ENCODE measurements around the gene DDOST. TPM values are rescaled to one million over a fixed set of nuclear protein-coding genes. Genes with fewer than 3 reads are reported as not detected.
A peak's percentile ranks its signal among the peaks of the same experiment; 100 is the strongest.
"Not testable (repeated sequence)": the region's sequence is repeated elsewhere in the genome, so short reads cannot be mapped to it uniquely, and the experiment has no call there.

DDOST gene
- total RNA-seq, 1 donor from 2014 or later, result 204 TPM

DNA sequence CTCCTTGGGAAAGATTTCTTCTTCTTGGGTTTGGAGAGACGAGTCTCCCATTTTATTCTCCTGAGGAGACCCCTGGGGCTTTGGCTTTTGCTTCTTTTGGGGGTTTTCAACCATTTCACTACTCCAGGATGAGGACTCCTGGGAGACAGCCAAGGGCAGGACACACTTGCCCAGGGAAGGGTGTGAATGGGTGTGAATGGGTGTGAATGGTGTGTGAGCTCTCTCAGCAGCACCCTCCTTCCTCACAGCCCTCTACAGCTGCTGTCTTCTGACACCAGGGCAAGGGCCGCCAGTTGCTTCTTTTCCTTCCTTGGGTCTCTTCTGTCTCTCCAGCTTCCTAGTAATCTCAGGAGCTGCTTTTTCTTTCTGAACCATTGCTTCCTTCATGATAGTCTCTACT is 32.5 kb upstream of the DDOST start:
- DNase-seq (ENCODE audit: low read depth), result peak; percentile 12

DNA sequence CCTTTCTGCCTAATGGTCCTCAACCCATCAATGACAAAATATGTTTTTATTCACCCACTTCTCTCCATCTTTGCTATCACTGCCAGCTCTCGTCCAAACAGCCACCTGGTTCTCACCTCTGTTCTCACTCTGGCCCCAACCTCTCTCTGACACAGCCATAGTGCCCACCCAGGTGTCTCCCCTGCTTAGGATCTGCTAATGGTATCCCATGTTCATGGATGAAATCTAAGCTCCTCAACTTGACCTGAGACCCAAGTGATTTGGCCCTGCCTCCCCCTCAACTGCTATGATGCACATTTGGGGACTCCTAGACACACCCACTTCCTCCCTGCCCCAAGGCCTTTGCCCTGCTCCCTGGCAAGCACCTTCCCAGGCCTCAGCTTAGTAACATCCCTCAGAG is 30.7 kb upstream of the DDOST start:
- no peak for DNase-seq (ENCODE audit: low read depth)

DNA sequence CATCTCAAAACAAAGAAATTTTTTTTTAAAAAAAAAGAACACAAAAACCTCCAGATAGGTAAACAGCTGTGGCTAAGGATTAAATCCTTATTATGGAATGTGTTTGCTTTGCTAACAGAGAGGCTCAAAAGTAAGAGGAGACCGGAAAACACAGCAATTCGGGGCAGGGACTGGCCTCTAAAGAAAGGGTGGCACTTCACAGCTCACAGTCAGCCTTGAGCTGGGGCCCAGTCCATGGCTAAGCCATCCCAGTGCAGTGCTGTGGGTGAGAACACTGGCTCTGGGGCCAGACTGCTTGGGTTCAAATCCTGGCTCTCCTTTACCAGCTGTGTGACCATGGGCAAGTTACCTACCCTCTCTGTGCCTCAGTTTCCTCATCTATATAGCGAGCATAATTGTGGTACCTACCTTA is 28.5 kb upstream of the DDOST start:
- no peak for DNase-seq (ENCODE audit: low read depth)

DNA sequence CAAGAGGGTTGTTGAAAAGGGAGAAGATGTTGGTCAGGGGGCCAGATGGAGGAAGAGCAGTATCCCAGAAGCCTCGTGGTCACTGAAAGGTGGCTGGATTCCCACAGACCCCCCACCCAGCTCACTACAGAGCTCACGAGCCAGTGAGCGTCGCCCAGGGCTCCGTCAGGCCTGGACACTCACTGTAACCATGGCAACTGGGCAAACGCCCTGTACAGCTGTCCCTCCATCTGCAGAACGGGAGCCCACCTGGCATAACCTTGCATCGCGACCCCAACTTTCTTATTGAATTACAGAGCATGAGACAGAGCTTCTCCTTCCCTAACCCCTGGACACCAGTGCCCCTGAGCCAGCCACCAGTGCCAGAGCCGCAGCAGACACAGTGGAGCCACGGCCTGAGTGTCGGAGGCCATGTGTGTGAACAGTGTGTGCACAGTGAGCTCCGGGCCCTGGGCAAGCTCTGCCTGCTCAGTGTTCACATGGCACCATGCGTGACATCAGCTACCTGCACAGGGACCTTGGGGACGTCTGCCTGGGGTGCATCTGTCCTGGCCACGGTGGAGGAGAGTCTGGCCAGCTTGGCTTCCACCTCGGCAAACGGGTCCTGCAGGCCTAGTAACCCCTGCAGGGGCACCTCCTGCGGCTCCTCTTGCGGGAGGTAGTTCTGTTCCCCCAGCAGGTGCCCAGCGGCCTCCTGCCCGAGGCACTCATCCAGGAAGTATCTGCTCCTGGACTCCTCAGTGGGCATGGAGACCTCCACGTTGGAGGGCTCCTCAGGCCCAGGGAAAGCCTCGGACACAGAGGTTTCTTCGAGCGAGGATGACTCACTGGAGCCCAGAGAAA is 25.9 kb upstream of the DDOST start:
- DNase-seq (ENCODE audit: low read depth), result no peak

DNA sequence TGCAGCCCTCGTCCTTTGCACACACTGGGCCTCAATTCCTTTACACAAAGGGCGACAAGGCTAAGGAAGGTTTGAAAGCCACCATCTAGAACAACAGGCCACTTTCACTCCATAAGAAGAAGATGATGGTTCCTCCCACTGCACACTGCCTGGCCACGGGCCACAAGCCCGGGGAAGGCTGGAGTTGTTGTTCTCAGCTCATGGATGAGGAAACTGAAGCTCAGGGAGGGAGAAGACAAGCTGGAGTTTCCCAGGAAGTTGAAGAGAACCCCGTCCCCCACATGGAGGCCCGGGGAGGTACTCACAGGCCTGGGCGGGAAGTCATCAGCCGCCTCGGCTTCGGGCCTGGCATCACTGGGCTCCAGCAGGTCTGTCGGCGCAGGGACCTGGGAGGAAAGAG is 24.6 kb upstream of the DDOST start:
- DNase-seq (ENCODE audit: low read depth), result no peak

DNA sequence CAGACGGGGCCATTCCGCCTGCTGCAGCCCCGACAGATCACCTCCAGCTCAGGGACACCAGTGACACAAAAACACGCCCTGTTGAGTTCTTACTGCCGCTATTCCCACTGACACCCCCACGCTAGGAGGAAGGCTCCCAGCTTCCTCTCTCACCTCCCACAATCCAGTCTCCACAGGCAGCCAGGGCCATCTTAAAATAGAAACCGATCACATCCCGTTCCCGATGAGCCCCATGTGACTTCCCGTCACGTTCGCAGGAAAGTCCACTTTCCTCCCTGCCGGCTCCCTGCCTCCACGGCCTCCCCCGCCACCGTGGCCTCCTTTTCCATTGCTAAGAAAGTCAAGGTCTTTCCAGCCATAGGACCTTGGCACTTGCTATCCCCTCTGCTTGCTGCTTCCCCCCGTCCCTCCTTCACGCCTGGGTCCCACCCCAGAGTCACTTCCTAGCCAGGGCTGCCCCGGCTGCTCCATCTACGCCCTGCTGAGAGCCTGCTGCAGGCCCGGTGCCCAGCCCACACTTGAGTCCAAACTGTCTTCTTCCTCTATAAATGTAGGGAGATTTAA is 24.0 kb upstream of the DDOST start:
- no peak for DNase-seq (ENCODE audit: low read depth)

DNA sequence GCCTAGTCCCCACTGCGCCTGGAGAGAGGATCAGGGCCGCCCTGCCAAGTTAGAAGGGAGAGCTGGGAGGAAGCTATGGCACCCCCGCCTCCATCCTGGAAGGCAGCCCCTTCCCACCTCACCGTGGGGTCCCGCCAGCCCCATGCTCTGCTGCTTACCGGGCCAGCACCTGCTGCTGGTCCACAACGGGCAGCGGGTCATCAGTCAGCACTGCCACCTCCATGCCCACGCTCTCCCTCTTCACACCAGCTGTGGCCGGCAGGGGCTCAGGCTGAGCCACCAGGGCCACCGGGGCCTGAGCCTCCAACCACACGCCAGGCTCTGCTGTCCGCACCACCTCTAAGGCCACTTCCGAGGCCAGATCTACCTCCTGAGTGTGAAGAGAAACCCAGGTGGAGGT is 23.5 kb upstream of the DDOST start:
- DNase-seq (ENCODE audit: low read depth), result no peak

DNA sequence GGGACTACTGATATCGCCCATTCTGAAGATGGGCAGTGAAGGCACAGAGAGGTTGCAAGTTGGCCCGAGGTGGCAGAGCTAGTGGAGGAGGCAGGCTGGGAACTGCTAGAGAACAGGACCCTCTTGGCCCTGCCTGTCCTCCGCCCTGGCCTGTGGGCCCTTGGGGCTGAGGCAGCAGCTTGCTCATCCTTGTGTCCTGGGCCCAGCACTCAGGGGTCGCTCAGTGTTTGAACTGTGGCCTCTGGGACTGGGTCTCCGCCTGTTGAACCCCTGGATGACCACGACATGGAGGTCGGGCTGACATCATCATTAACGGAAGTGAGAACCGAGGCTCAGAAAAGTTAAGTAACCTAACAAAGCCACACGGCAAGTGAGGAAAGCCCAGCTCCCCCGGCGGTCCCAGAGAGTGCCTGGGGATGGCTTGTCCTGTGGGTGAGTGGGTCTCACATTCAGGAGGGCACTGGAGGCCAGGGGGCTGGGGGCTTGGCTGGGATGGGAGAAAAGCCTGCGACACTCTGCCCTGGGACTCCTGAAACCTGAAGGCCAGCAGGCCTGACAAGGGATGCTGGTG is 23.0 kb upstream of the DDOST start:
- DNase-seq (ENCODE audit: low read depth), result no peak

DNA sequence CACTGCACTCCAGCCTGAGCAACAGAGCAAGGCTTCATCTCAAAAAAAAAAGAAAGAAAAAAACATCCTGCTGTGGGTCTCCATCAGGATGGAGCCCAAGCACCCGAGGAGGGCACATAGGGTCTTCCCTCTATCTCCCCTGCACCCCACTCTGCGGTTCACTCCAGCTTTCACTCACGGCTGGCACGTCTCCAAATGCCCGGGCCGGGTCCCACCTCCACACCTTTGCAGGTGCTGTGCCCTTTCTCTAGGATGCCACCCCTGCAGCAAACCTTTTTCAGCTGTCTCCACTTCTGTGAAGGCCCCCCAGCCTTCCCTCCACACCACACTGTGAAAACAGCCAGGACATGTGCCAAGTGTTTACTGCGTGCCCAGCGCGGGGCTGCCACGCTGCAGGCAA is 22.4 kb upstream of the DDOST start:
- no peak for DNase-seq (ENCODE audit: low read depth)

DNA sequence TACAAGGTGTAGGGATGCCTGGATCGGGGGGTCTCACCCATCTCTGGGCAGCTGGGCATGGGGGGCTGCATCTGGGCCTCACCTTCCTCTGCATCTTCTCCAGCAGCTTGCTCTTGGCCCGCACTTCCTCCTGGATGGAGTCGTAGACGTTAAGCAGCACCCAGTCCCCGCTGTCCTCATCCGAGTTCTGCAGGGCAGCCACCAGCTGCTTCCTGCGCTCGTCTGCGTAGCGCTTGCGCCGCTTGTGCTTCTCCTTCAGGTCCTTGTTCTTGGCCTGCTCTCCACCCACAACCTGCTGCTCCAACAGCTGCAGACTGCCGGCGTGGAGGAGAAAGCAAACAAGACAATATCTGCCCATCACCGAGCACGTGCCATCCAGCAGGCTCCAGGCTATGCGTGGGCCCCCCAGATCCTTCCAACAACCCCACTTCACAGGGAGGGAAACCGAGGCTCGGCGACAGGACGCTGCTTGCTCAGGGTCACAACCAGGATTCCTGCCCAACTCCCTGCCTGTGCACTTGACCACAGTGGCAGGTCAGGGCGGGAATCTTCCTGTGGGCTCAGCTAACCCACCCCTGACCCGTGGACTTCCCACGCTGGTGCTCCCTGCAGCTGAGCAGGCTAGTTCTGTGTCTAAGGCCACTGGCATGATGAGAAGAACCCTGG is 21.5 kb upstream of the DDOST start:
- DNase-seq (ENCODE audit: low read depth), result no peak

DNA sequence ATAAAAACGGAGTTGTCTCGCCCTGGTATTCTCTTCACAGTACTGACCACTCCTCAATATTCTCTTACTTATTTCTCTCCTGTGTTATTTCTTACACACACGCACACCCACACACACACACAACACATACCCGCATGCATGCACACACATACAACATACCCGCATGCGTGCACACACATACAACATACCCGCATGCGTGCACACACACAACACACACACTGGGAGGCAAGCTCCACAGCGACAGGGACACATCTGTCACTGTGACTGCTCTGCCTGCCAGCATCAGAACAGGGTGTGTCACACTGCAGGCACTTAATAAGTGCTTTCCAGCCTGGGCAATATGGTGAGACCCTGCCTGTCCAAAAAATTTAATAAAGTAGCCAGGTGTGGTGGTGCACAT is 20.8 kb upstream of the DDOST start:
- DNase-seq (ENCODE audit: low read depth), result no peak

DNA sequence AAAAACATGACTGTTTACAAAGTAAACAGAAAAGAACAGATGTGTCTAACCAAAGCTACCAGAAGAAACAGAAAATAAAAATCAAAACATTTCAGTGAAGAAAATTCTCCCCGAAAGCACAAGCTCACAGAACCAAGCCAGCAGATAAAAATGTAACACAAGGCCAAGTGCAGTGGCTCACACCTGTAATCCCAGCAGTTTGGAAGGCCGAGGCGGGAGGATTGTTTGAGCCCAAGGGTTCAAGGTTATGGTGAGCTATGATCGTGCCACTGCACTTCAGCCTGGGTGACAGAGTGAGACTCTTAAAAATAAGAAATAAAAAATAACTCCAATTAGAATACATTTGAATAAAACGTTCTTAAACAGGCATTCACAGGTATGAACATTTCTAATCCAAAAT is 19.1 kb upstream of the DDOST start:
- no peak for DNase-seq (ENCODE audit: low read depth)

DNA sequence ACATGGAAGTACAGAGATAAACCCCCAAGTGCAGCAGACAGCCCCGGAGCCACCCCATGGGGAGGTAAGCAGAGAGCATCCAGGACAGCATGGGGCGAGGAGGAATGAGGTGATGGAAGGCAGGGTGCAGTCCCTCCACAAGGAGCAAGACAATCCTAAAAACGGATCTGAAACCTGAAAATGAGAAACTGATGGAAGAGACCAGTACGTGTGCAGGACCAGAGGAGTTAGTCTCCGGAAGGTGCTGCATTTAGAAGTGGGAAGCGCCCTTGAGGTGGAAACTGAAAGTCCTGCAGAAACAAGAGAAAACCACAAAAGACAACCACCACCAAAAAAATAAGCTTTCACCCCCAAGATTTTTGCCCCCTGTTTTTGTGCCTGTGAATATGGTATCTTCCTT is 17.4 kb upstream of the DDOST start:
- DNase-seq (ENCODE audit: low read depth), result no peak

DNA sequence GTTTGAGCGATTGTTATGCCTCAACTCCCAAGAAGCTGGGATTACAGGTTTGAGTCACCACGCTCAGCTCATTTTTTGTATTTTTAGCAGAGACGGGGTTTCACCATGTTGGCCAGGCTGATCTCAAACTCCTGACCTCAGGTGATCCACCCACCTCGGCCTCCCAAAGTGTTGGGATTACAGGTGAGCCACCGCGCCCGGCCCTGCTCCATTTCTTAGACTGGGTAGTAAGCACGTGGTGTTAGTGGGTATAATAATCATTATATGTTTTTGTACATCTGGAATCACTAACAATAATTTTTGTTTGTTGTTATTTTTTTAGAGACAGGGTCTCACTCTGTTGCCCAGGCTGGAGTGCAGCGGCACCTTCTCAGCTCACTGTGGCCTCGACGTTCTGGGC is 12.5 kb upstream of the DDOST start:
- not testable (repeated sequence) for DNase-seq (ENCODE audit: low read depth)

DNA sequence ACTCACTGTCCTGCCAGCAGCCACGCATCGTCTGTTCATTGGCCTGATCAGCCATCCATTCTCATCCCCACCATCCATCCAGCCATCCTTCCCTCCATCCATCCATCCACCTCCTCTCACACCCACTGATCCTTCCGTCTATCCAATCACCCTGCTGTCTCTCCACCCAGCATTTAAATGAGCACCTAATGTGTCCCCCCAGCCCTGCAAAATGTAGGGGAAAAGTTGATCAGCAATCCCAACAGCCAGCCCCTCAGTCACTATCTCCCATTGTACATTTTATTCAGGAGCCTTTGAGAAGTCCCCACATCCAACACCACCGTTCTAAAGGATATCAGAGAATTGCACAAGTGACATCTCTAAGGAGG is 11.1 kb upstream of the DDOST start:
- no peak for DNase-seq (ENCODE audit: low read depth)

DNA sequence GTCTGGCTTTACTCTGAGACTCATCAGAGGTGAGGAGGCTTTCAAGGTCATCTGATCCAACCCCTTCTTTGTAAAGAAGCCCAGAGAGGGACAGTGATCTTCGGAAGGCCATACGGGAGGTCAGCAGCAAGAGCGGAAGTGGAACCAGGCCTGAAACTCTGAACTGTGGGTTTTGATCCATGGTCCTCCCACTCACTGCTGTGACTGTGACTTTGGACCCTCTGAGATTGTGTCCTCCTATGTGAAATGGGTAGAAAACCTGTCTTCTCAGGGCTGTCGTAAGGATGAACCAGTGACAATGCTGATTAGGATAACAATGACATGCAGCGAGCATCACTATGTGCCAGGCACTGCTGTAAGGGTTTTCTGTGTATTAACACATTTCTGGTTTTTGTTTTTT is 9.8 kb upstream of the DDOST start:
- DNase-seq (ENCODE audit: low read depth), result no peak

DNA sequence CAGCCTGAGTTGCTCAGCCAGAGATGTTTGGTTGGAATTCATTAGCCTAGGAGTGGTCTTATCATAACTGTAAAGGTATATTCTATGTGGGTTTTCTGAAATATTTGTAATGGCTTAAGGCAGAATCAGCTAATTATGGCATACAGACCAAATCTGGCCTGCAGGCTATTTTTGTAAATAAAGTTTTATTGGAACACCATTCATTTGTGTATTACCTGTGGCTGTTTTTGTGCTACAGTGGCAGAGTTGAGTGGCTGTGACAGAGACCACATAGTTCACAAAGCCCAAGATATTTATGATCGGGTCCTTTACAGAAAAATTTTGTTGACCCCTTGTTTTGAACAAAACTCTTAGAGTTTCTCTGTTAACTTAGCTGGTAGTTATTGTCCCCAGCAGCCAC is 7.4 kb upstream of the DDOST start:
- no peak for DNase-seq (ENCODE audit: low read depth)

DNA sequence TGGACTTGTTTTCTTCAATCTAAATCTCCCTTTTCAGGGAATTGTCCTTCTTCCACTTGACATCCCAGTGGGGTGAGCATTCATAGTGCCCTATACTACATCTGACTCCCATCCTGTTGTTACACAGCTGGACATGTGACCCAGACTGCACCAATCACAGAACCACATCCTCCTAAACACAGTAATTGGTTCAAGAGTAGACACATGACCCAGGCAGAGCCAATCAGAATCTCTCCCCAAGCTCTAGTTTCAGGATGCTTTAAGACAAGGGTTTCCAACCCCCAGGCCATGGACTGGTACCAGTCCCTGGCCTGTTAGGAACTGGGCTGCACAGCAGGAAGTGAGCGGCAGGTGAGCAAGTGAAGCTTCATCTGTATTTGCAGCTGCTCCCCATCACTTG is 5.6 kb upstream of the DDOST start:
- no peak for DNase-seq (ENCODE audit: low read depth)

DNA sequence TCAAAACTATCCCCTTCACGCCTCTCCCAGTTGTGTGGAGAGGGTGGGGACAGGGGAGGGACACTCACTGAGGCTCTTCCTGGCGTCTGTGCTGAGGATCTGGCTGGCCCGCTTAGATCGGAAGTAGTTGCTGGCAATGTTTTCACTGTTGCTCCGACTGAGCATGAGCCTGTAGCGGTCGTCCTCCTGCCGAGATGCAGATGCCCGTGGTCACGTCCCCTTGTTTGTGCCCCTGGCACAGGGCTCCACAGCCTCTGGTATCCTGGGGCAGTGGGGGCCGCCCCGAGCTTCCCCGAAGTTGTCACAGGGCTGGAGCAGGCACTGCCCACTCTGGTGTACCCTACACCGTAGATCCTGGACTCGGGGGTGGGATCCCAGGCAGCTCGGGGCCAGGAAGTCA is 5.0 kb upstream of the DDOST start:
- no peak for DNase-seq (ENCODE audit: low read depth)

DNA sequence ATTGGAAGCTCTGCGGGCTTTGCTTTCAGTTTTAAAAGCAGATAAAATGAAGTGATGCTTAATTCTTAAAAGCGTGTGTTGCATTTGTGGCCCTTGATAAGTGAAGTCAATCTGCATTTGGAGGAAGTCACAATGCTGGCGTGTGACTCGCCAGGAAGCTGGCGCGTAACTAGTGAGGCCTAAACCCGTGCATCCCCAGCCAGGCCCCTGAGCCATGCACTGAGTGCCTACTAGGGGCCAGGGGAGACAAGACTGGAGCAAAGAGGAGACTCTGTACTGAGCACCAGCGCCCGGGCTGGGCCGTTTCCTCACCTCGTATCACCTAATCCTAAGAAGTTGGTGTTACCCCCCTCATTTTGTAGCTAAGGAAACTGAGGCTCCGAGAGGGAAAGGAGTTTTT is 4.6 kb upstream of the DDOST start:
- no peak for DNase-seq (ENCODE audit: low read depth)

DNA sequence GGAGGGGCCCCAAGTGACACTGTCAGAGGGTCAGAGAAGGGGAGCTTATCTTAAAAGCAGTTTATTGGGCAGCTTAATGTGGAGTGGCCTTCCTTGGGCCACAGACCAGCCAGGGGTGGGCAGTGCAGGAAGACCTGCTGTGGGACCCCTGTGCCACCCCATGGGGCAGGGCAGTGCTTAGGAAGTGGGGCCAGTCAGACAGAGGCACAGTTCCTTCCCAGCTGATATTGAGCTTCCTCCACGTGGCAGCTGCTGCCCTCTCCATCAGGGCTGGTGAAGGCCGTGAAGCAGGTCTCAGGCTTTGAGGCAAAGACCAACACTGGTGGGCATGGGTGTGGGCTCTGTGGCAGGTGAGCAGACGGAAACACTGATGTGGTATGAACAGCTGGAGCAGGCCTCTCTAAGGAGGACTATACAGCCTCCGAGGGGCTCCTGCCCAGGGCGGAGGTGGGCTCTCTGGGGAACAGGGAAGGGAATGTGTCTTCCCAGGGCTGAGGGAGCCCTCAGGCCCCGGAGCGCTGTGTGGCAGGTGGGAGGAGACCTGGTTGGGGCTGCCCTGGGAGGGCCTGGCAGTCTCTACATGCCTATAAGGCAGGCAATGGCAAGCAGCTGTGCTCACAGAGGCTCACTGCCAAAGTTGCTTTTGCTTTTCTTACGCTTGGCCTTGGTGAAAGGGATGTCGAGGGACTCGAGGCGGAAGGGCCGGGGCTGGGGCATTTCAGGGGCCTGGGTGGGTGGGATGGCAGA is 3.0 kb upstream of the DDOST start:
- DNase-seq (ENCODE audit: low read depth), result no peak

DNA sequence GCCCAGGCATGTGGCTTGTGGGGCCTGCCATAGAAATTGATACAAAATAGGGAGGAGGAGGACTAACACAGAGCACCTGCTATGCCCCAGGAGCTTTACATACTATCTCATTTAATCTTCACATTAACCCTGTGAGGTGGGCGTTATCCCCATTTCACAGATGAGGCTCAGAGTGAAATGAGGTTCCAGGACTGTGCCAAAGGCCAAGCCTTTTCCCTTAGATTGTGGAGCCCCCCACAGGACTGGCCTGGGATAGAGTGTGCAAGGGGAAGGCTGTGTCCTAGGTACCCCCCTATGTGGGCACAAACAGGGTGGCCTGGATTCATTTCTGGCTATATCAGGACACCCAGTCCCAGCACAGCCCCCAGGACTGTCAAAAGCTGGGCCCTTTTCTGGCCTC is 2.2 kb upstream of the DDOST start:
- no peak for DNase-seq (ENCODE audit: low read depth)
